Measurements from ENCODE around the gene PPP1R3F. TPM values are rescaled to one million over a fixed set of nuclear protein-coding genes. Genes with fewer than 3 reads are reported as not detected.

Gene PPP1R3F
- total RNA-seq, 2 donors from 2014 or later, result 3.9 to 24.9 TPM

DNA sequence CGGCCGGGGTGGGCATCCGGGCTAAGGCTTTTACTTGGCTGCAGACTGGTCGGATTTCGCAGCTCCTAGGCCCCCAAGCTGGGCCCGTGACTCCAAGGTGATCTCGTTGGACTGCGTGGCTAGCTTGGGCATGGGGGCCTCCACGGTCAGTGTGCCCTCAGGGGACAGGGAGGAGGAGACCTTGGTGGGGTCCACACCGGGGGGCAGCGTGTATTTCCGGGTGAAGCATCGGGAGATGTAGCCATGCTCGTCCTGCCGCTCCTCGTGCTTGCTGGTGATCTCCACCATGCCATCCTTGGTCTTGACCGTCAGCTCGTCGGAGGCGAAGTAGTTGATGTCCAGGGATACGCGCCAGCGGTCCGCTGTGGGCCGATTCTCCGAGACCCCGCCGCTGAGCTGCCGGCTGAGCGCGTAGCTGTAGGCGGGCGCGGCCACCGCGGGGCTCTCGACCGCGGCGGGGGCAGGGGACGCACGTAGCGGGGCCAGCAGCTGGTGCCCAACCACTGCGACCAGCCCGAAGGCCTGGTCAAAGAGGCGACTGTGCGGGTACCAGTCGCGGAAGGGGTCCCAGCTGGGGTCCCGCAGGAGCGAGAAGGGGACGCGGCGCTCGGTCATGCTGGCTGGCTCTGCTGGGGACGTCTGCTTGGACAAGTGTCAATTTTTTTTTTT lies 35.6 kb upstream of the PPP1R3F start:
- H3K27ac ChIP-seq, result no peak overlapping the region
- no peaks in the 10 kb centered on the region for H3K4me1 ChIP-seq (replicated peaks)
- H3K27me3 ChIP-seq (replicated peaks; ENCODE audit: insufficient read depth), result no peaks in the 10 kb centered on the region
- H3K4me3 ChIP-seq, result no peak overlapping the region
- no peak for DNase-seq (ENCODE audit: low spot score)
- intact Hi-C loops (cut with DNase I), result no loop called here
- TF ChIP-seq POLR2A (IDR thresholded peaks at IDR 0.05) (no peak), POLR2AphosphoS5 (IDR thresholded peaks at IDR 0.05) (no peak)
- TF ChIP-seq, protein P1, sequence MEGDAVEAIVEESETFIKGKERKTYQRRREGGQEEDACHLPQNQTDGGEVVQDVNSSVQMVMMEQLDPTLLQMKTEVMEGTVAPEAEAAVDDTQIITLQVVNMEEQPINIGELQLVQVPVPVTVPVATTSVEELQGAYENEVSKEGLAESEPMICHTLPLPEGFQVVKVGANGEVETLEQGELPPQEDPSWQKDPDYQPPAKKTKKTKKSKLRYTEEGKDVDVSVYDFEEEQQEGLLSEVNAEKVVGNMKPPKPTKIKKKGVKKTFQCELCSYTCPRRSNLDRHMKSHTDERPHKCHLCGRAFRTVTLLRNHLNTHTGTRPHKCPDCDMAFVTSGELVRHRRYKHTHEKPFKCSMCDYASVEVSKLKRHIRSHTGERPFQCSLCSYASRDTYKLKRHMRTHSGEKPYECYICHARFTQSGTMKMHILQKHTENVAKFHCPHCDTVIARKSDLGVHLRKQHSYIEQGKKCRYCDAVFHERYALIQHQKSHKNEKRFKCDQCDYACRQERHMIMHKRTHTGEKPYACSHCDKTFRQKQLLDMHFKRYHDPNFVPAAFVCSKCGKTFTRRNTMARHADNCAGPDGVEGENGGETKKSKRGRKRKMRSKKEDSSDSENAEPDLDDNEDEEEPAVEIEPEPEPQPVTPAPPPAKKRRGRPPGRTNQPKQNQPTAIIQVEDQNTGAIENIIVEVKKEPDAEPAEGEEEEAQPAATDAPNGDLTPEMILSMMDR (IDR thresholded peaks at IDR 0.05), result no peak
- no peaks in the 10 kb centered on the region for H3K9me3 ChIP-seq
- 49% methylated on average over 12 of the region's 56 CpGs for WGBS
- H3K36me3 ChIP-seq, result no peaks in the 10 kb centered on the region

DNA sequence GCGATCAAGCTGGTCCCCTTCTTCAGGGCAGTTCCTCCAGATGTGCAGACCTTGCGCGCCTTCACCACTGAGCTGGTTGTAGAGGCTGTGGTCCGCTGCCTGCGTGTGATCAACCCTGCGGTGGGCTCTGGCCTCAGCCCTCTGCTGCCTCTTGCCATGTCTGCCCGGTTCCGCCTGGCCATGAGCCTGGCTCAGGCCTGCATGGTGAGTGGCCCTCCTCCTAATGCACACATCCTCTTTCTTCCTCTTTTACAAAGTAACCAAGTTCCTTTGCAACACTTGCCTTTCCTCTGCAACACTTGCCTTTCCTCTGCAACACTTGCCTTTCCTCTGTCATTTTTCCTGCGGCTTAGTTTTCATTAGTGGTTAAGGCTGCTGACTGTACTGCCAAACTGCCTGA lies 32.5 kb upstream of the PPP1R3F start:
- no peak overlapping the region for H3K4me3 ChIP-seq
- H3K9me3 ChIP-seq, result no peaks in the 10 kb centered on the region
- 93% methylated on average over 9 of the region's 9 CpGs for WGBS
- no peaks in the 10 kb centered on the region for H3K4me1 ChIP-seq (replicated peaks)
- H3K27ac ChIP-seq, result no peak overlapping the region
- intact Hi-C loops (cut with DNase I), result no loop called here
- no peaks in the 10 kb centered on the region for H3K27me3 ChIP-seq (replicated peaks; ENCODE audit: insufficient read depth)
- no peak for DNase-seq (ENCODE audit: low spot score)
- TF ChIP-seq POLR2A (IDR thresholded peaks at IDR 0.05) (no peak), POLR2AphosphoS5 (IDR thresholded peaks at IDR 0.05) (no peak)
- TF ChIP-seq, protein P1 (IDR thresholded peaks at IDR 0.05), result no peak
- H3K36me3 ChIP-seq, result no peaks in the 10 kb centered on the region

DNA sequence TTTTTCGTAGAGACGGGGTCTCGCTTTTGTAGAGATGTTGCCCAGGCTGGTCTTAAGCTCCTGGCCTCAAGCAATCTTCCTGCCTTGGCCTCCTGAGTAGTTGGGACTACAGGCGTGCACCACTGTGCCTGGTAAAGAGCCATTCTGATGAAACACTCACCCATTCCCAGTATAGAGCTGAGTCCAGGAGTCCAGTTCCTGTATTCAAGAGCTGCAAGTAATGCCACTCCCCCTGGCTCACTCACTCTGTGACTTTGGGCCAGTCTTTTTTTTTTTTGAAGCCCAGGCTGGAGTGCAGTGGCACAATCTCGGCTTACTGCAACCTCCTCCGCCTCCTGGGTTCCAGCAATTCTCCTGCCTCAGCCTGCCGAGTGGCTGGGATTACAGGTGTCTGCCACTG lies 30.9 kb upstream of the PPP1R3F start:
- WGBS, result 78% methylated on average over 6 of the region's 7 CpGs
- Histone ChIP-seq H3K4me1 (replicated peaks) (no peaks in the 10 kb centered on the region), H3K27me3 (replicated peaks; ENCODE audit: insufficient read depth) (no peaks in the 10 kb centered on the region), H3K27ac (no peak overlapping the region), H3K4me3 (no peak overlapping the region), H3K9me3 (no peaks in the 10 kb centered on the region), H3K36me3 (peaks cover 0 to 8% of the 10 kb centered on the region in 2 donors)
- DNase-seq (ENCODE audit: low spot score), result no peak
- TF ChIP-seq POLR2A (IDR thresholded peaks at IDR 0.05), result no peak
- no peak for TF ChIP-seq POLR2AphosphoS5 (IDR thresholded peaks at IDR 0.05)
- TF ChIP-seq, protein P1 (IDR thresholded peaks at IDR 0.05), result no peak
- intact Hi-C loops (cut with DNase I), result no loop called here

DNA sequence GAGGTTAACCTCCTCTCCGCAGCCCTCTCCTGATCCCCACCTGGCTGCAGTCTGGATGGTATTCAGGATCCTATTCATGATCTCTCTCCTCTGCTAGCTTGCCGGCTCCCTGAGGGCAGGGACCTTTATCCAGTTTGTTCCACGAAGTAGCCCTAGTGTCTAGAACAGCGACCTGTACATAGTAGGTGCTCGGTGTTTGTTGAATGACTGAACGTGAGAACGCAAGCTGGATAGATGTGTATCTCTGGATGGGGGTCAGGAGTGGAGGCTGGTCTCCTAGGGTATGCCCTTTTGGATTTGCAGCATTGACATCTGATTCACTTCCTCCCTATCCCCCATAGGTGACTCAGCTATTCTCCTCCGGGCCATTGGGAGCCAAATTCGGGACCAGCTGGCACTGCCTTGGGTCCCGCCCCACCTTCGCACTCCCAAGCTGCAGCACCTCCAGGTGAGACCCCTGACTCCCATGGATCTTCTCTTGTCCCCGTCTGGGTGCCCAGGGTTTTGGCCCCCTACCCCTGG lies 27.0 kb upstream of the PPP1R3F start:
- intact Hi-C loops (cut with DNase I), result no loop called here
- no peak for DNase-seq (ENCODE audit: low spot score)
- TF ChIP-seq POLR2AphosphoS5 (IDR thresholded peaks at IDR 0.05), result no peak
- TF ChIP-seq POLR2A (IDR thresholded peaks at IDR 0.05), result no peak
- TF ChIP-seq, protein P1 (IDR thresholded peaks at IDR 0.05), result no peak
- Histone ChIP-seq H3K27ac (no peak overlapping the region), H3K27me3 (replicated peaks; ENCODE audit: insufficient read depth) (no peaks in the 10 kb centered on the region), H3K9me3 (no peaks in the 10 kb centered on the region), H3K4me3 (no peak overlapping the region), H3K36me3 (peaks cover 0 to 8% of the 10 kb centered on the region in 2 donors), H3K4me1 (replicated peaks) (no peaks in the 10 kb centered on the region)
- 93% methylated on average over 11 of the region's 12 CpGs for WGBS

DNA sequence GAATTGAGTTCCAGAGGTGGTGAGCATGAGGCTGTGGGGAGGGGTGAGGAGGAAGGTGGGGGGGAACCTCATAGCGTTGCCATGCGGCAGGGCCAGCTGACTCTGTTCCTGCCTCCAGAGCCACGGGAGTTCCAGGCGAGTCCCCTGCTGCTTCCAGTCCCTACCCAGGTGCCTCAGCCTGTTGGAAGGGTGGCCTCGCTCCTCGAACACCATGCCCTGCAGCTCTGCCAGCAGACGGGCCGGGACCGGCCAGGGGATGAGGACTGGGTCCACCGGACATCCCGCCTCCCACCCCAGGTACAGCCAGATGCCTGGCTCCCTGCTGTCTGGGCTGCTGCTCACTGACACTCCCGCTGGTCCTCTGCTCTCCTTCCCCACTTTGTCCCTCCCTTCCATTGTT lies 26.4 kb upstream of the PPP1R3F start:
- no peak overlapping the region for H3K4me3 ChIP-seq
- intact Hi-C loops (cut with DNase I), result no loop called here

More for the DNA sequence above, 26.4 kb upstream of the PPP1R3F start:
- Histone ChIP-seq H3K4me1 (replicated peaks) (no peaks in the 10 kb centered on the region), H3K27ac (no peak overlapping the region), H3K9me3 (no peaks in the 10 kb centered on the region), H3K36me3 (peaks cover 0 to 8% of the 10 kb centered on the region in 2 donors), H3K27me3 (replicated peaks; ENCODE audit: insufficient read depth) (no peaks in the 10 kb centered on the region)
- 90% methylated on average over 9 of the region's 12 CpGs for WGBS
- no peak for DNase-seq (ENCODE audit: low spot score)
- TF ChIP-seq POLR2A (IDR thresholded peaks at IDR 0.05), result no peak
- TF ChIP-seq, protein P1 (IDR thresholded peaks at IDR 0.05), result no peak
- TF ChIP-seq POLR2AphosphoS5 (IDR thresholded peaks at IDR 0.05), result no peak

Measured in prostate gland (tissue), 2 donors.